ENCODE measurements around the gene ASTN2. TPM values are rescaled to one million over a fixed set of nuclear protein-coding genes. Genes with fewer than 3 reads are reported as not detected.

ASTN2 gene
- total RNA-seq, 1 donor from 2014 or later = 7.3 TPM

DNA sequence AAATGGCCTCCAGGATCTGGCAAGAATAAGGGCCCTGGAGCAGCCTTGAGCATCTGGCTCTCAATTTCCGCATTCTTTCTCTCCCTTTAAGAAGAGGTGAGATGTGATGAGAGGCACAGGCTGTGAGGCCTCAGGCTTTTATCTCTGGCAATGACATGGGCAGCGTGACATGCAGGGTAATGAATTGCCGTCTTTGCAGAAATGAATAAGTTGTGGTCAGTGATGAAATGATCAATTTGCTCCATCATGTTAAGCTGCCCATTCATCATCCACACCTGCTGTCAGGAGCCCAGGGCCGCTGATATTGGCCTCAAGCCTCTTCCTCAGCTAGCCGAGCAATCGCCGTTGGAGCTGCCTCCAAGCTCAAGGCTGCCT lies 462.4 kb downstream of the ASTN2 start:
- H3K4me1 ChIP-seq (ENCODE audit: control insufficient read depth in 3 of 3, insufficient read depth in 3 of 3, low read length in 3 of 3) = no peaks in the 10 kb centered on the region
- H3K9ac ChIP-seq (ENCODE audit: low read depth in 1 of 3, low read length in 3 of 3) = no peak overlapping the region
- no peaks in the 10 kb centered on the region for H3K9me3 ChIP-seq (ENCODE audit: control insufficient read depth in 3 of 3, low read length in 3 of 3)
- H3K4me3 ChIP-seq (ENCODE audit: low read length in 3 of 3) = no peak overlapping the region
- no peak overlapping the region for H3K27ac ChIP-seq (ENCODE audit: low read depth, low read length)
- no peaks in the 10 kb centered on the region for H3K36me3 ChIP-seq (ENCODE audit: control insufficient read depth in 3 of 3, insufficient read depth in 3 of 3, low read length in 3 of 3)
- no peaks in the 10 kb centered on the region for H3K27me3 ChIP-seq (ENCODE audit: control insufficient read depth in 3 of 3, insufficient read depth in 3 of 3, low read length in 3 of 3)

- no peak overlapping the region for H3K27ac ChIP-seq (ENCODE audit: low read depth, low read length)
- H3K9me3 ChIP-seq (ENCODE audit: control insufficient read depth in 3 of 3, low read length in 3 of 3) = no peaks in the 10 kb centered on the region
- H3K4me1 ChIP-seq (ENCODE audit: control insufficient read depth in 3 of 3, insufficient read depth in 3 of 3, low read length in 3 of 3) = no peaks in the 10 kb centered on the region
- H3K4me3 ChIP-seq (ENCODE audit: low read length in 3 of 3) = no peak overlapping the region
- no peaks in the 10 kb centered on the region for H3K27me3 ChIP-seq (ENCODE audit: control insufficient read depth in 3 of 3, insufficient read depth in 3 of 3, low read length in 3 of 3)
- no peak overlapping the region for H3K9ac ChIP-seq (ENCODE audit: low read depth in 1 of 3, low read length in 3 of 3)
- no peaks in the 10 kb centered on the region for H3K36me3 ChIP-seq (ENCODE audit: control insufficient read depth in 3 of 3, insufficient read depth in 3 of 3, low read length in 3 of 3)
Measured at GRCh38 chr9:116951588-116952435, 463.0 kb downstream of the ASTN2 start.

DNA sequence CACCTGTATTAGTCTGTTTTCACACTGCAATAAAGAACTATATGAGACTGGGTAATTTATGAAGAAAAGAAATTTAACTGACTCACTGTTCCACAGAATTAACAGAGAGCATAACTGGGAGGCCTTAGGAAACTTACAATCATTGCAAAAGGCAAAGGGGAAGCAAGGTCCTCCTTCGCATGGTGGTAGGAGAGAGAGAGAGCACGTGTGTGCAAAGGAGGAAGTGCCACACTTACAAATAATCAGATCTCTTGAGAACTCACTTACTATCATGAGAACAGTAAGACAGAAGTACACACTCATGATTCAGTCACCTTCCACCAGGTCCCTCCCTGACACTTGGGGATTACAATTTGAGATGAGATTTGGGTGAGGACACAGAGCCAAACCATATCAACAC lies 469.0 kb downstream of the ASTN2 start:
- Histone ChIP-seq H3K27ac (ENCODE audit: low read depth, low read length) (no peak overlapping the region), H3K9ac (ENCODE audit: low read depth in 1 of 3, low read length in 3 of 3) (no peak overlapping the region), H3K27me3 (ENCODE audit: control insufficient read depth in 3 of 3, insufficient read depth in 3 of 3, low read length in 3 of 3) (no peaks in the 10 kb centered on the region), H3K36me3 (ENCODE audit: control insufficient read depth in 3 of 3, insufficient read depth in 3 of 3, low read length in 3 of 3) (no peaks in the 10 kb centered on the region), H3K4me3 (ENCODE audit: low read length in 3 of 3) (no peak overlapping the region), H3K4me1 (ENCODE audit: control insufficient read depth in 3 of 3, insufficient read depth in 3 of 3, low read length in 3 of 3) (no peaks in the 10 kb centered on the region), H3K9me3 (ENCODE audit: control insufficient read depth in 3 of 3, low read length in 3 of 3) (no peaks in the 10 kb centered on the region)

GRCh38 chr9:116944714-116945534 lies 469.9 kb downstream of the ASTN2 start:
- Histone ChIP-seq H3K27ac (ENCODE audit: low read depth, low read length) (no peak overlapping the region), H3K4me1 (ENCODE audit: control insufficient read depth in 3 of 3, insufficient read depth in 3 of 3, low read length in 3 of 3) (no peaks in the 10 kb centered on the region), H3K9me3 (ENCODE audit: control insufficient read depth in 3 of 3, low read length in 3 of 3) (no peaks in the 10 kb centered on the region), H3K4me3 (ENCODE audit: low read length in 3 of 3) (no peak overlapping the region), H3K36me3 (ENCODE audit: control insufficient read depth in 3 of 3, insufficient read depth in 3 of 3, low read length in 3 of 3) (no peaks in the 10 kb centered on the region), H3K27me3 (ENCODE audit: control insufficient read depth in 3 of 3, insufficient read depth in 3 of 3, low read length in 3 of 3) (no peaks in the 10 kb centered on the region), H3K9ac (ENCODE audit: low read depth in 1 of 3, low read length in 3 of 3) (no peak overlapping the region)

DNA sequence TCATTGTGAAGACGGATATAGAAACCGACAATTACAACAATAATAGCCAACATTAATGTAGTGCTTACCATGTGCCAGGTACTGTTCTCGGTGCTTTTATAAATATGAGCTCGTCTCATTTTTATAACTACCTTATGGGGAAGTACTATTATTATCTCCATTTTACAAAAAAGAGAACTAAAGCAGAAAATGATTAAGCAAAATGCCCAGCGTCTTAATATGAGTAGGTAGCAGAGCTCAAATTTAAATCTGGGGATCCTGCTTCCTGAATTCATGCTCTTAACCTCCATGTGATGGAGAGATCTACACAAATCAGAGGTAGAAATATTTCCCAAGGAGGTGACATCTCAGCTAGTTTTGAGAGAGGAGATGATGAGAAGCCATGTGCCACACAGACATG lies 470.9 kb downstream of the ASTN2 start:
- Histone ChIP-seq H3K9ac (ENCODE audit: low read depth in 1 of 3, low read length in 3 of 3) (no peak overlapping the region), H3K36me3 (ENCODE audit: control insufficient read depth in 3 of 3, insufficient read depth in 3 of 3, low read length in 3 of 3) (no peaks in the 10 kb centered on the region), H3K27me3 (ENCODE audit: control insufficient read depth in 3 of 3, insufficient read depth in 3 of 3, low read length in 3 of 3) (no peaks in the 10 kb centered on the region)

GRCh38 chr9:116942593-116943061 lies 472.2 kb downstream of the ASTN2 start:
- no peaks in the 10 kb centered on the region for H3K4me1 ChIP-seq (ENCODE audit: control insufficient read depth in 3 of 3, insufficient read depth in 3 of 3, low read length in 3 of 3)
- H3K9ac ChIP-seq (ENCODE audit: low read depth in 1 of 3, low read length in 3 of 3) = no peak overlapping the region
- no peaks in the 10 kb centered on the region for H3K9me3 ChIP-seq (ENCODE audit: control insufficient read depth in 3 of 3, low read length in 3 of 3)
- no peak overlapping the region for H3K4me3 ChIP-seq (ENCODE audit: low read length in 3 of 3)
- no peak overlapping the region for H3K27ac ChIP-seq (ENCODE audit: low read depth, low read length)
- no peaks in the 10 kb centered on the region for H3K36me3 ChIP-seq (ENCODE audit: control insufficient read depth in 3 of 3, insufficient read depth in 3 of 3, low read length in 3 of 3)
- H3K27me3 ChIP-seq (ENCODE audit: control insufficient read depth in 3 of 3, insufficient read depth in 3 of 3, low read length in 3 of 3) = no peaks in the 10 kb centered on the region

More for the DNA sequence above, 470.9 kb downstream of the ASTN2 start:
- Histone ChIP-seq H3K4me1 (ENCODE audit: control insufficient read depth in 3 of 3, insufficient read depth in 3 of 3, low read length in 3 of 3) (no peaks in the 10 kb centered on the region), H3K9me3 (ENCODE audit: control insufficient read depth in 3 of 3, low read length in 3 of 3) (no peaks in the 10 kb centered on the region), H3K27ac (ENCODE audit: low read depth, low read length) (no peak overlapping the region), H3K4me3 (ENCODE audit: low read length in 3 of 3) (no peak overlapping the region)

GRCh38 chr9:116941266-116941665 lies 473.6 kb downstream of the ASTN2 start:
- H3K4me3 ChIP-seq (ENCODE audit: low read length in 3 of 3) = no peak overlapping the region
- no peaks in the 10 kb centered on the region for H3K36me3 ChIP-seq (ENCODE audit: control insufficient read depth in 3 of 3, insufficient read depth in 3 of 3, low read length in 3 of 3)
- H3K9me3 ChIP-seq (ENCODE audit: control insufficient read depth in 3 of 3, low read length in 3 of 3) = no peaks in the 10 kb centered on the region
- H3K27ac ChIP-seq (ENCODE audit: low read depth, low read length) = no peak overlapping the region
- no peak overlapping the region for H3K9ac ChIP-seq (ENCODE audit: low read depth in 1 of 3, low read length in 3 of 3)
- no peaks in the 10 kb centered on the region for H3K4me1 ChIP-seq (ENCODE audit: control insufficient read depth in 3 of 3, insufficient read depth in 3 of 3, low read length in 3 of 3)
- no peaks in the 10 kb centered on the region for H3K27me3 ChIP-seq (ENCODE audit: control insufficient read depth in 3 of 3, insufficient read depth in 3 of 3, low read length in 3 of 3)

- H3K27ac ChIP-seq (ENCODE audit: low read depth, low read length) = no peak overlapping the region
- H3K9me3 ChIP-seq (ENCODE audit: control insufficient read depth in 3 of 3, low read length in 3 of 3) = no peaks in the 10 kb centered on the region
- H3K4me1 ChIP-seq (ENCODE audit: control insufficient read depth in 3 of 3, insufficient read depth in 3 of 3, low read length in 3 of 3) = no peaks in the 10 kb centered on the region
- H3K36me3 ChIP-seq (ENCODE audit: control insufficient read depth in 3 of 3, insufficient read depth in 3 of 3, low read length in 3 of 3) = no peaks in the 10 kb centered on the region
- no peaks in the 10 kb centered on the region for H3K27me3 ChIP-seq (ENCODE audit: control insufficient read depth in 3 of 3, insufficient read depth in 3 of 3, low read length in 3 of 3)
- no peak overlapping the region for H3K9ac ChIP-seq (ENCODE audit: low read depth in 1 of 3, low read length in 3 of 3)
- H3K4me3 ChIP-seq (ENCODE audit: low read length in 3 of 3) = no peak overlapping the region
Measured at GRCh38 chr9:116940614-116941215, 474.1 kb downstream of the ASTN2 start.

- no peaks in the 10 kb centered on the region for H3K27me3 ChIP-seq (ENCODE audit: control insufficient read depth in 3 of 3, insufficient read depth in 3 of 3, low read length in 3 of 3)
- no peaks in the 10 kb centered on the region for H3K9me3 ChIP-seq (ENCODE audit: control insufficient read depth in 3 of 3, low read length in 3 of 3)
- no peaks in the 10 kb centered on the region for H3K36me3 ChIP-seq (ENCODE audit: control insufficient read depth in 3 of 3, insufficient read depth in 3 of 3, low read length in 3 of 3)
- H3K9ac ChIP-seq (ENCODE audit: low read depth in 1 of 3, low read length in 3 of 3) = no peak overlapping the region
- H3K4me1 ChIP-seq (ENCODE audit: control insufficient read depth in 3 of 3, insufficient read depth in 3 of 3, low read length in 3 of 3) = no peaks in the 10 kb centered on the region
- no peak overlapping the region for H3K27ac ChIP-seq (ENCODE audit: low read depth, low read length)
- H3K4me3 ChIP-seq (ENCODE audit: low read length in 3 of 3) = no peak overlapping the region
Measured at GRCh38 chr9:116939614-116940013, 475.2 kb downstream of the ASTN2 start.

DNA sequence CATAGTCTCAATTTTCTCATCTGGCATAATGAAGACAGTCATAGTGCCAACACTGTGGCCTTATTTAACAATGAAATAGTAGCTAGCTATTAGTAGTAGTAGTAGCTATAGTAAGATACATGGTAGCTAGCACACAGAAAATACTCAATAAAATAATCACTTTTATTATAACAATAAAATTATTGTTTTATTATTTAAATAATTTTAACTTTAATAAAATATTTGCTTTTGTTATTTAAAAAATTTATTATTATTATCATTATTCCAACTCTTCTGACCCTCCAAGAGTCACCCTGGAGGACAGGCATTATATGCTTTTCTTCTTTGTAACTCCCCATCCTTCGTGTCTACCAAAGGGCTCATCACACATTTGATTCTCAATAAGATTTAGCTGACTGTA lies 475.7 kb downstream of the ASTN2 start:
- no peaks in the 10 kb centered on the region for H3K9me3 ChIP-seq (ENCODE audit: control insufficient read depth in 3 of 3, low read length in 3 of 3)
- no peak overlapping the region for H3K9ac ChIP-seq (ENCODE audit: low read depth in 1 of 3, low read length in 3 of 3)
- no peak overlapping the region for H3K4me3 ChIP-seq (ENCODE audit: low read length in 3 of 3)
- no peaks in the 10 kb centered on the region for H3K27me3 ChIP-seq (ENCODE audit: control insufficient read depth in 3 of 3, insufficient read depth in 3 of 3, low read length in 3 of 3)
- H3K27ac ChIP-seq (ENCODE audit: low read depth, low read length) = no peak overlapping the region
- H3K36me3 ChIP-seq (ENCODE audit: control insufficient read depth in 3 of 3, insufficient read depth in 3 of 3, low read length in 3 of 3) = no peaks in the 10 kb centered on the region
- H3K4me1 ChIP-seq (ENCODE audit: control insufficient read depth in 3 of 3, insufficient read depth in 3 of 3, low read length in 3 of 3) = no peaks in the 10 kb centered on the region

All from skeletal muscle tissue (tissue), 4 donors.